Right atrium auricular region (tissue), 2 donors: ENCODE data around the gene RNF220. TPM values are rescaled to one million over a fixed set of nuclear protein-coding genes. Genes with fewer than 3 reads are reported as not detected.
"Not testable (repeated sequence)": the region's sequence is repeated elsewhere in the genome, so short reads cannot be mapped to it uniquely, and the experiment has no call there.

ENCODE experiments used
- DNase-seq: peaks from one replicate; pipeline ENCODE4 v3.0.0-alpha.2; 2019; ENCODE audit warnings: low spot score
- H3K27ac ChIP-seq, 2 donors: fragments of 200-600 bp; sonication (generic); 1 replicate in 1 of 2; 2 replicates in 1 of 2; pipeline ENCODE4 v1.5.1; 2016 to 2019
- H3K27me3 ChIP-seq, 2 donors: fragments of 200-600 bp; sonication (generic); one replicate each; pipeline versions ENCODE4 v1.5.1 to v1.6.0; 2017 to 2019
- H3K36me3 ChIP-seq: fragments of 200-600 bp; sonication (generic); one replicate; pipeline ENCODE4 v1.5.1; 2016
- H3K4me1 ChIP-seq, 2 donors: fragments of 200-600 bp; sonication (generic); one replicate each; pipeline versions ENCODE4 v1.5.1 to v1.6.0; 2017 to 2019
- H3K4me3 ChIP-seq, 2 donors: fragments of 200-600 bp; sonication (generic); 1 replicate in 1 of 2; 2 replicates in 1 of 2; pipeline ENCODE4 v1.5.1; 2017 to 2019; ENCODE audit warnings: mild to moderate bottlenecking in 1 of 2, moderate library complexity in 1 of 2
- H3K9me3 ChIP-seq, 2 donors: fragments of 200-600 bp; sonication (generic); one replicate each; pipeline ENCODE4 v1.5.1; 2019
- CTCF ChIP-seq, 2 donors: fragments of 200-600 bp; sonication (generic); IDR thresholded peaks; one replicate each; pipeline ENCODE4 v1.5.1; 2019; ENCODE audit warnings: antibody characterized with exemption in 2 of 2
- total RNA-seq, 2 donors: library from RNA; depleted of rRNA; stranded (reverse); fragments of >200 nt; gene quantifications; one replicate each; pipeline ENCODE4 v1.1.0, GENCODE V29; 2016

RNF220 gene
- total RNA-seq, 2 donors from 2014 or later: 76.1 to 91.6 TPM

DNA sequence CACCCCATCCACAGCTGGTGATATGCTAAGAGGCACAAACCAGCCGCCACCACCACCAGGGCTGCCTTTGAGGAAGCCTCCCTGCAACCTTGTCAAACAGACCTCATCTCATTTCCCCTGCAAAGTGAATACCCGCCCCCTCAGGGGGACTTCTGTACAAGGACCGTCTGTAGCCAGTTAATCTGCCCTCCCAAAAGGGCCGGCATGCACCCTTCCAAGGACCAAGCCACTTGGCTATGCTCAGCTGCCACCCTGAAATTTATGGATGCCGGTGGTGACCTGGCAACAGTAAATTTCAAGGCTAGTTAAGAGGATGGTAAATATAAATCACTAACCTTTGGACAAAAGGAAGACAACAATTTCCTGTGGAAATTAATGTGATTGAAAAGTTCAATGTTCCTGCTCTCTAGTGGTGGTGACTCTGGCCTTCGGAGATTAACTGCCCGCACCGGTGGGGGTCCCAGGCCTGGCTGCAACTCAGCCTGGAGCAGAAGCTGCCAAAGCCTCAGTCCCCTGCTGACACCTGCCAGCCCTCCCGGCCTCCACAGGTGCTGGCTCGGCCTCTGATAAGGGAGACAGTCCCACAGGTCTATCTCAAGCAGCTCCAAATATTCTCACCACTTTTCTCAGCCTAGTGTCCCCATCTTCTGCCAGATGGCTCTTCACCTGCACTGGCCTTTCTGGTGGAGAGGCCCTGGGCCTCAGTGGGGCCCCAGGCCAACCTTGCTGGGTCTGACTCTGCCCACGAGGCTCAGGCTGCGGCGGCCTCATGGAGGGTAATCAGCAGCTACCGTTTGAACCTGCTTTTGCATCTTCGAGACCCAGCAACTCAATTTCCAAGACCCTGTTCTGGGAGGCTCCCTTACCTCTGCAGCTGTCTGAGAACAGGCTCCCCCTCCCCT, 257.0 kb downstream of the RNF220 start:
- Histone ChIP-seq H3K27me3 (no peaks in the 10 kb centered on the region), H3K36me3 (no peaks in the 10 kb centered on the region), H3K4me1 (peaks cover 0 to 4% of the 10 kb centered on the region in 2 donors), H3K27ac (no peak overlapping the region), H3K4me3 (no peak overlapping the region), H3K9me3 (no peaks in the 10 kb centered on the region)
- DNase-seq: no peak
- TF ChIP-seq CTCF (IDR thresholded peaks at IDR 0.05): no peak

DNA sequence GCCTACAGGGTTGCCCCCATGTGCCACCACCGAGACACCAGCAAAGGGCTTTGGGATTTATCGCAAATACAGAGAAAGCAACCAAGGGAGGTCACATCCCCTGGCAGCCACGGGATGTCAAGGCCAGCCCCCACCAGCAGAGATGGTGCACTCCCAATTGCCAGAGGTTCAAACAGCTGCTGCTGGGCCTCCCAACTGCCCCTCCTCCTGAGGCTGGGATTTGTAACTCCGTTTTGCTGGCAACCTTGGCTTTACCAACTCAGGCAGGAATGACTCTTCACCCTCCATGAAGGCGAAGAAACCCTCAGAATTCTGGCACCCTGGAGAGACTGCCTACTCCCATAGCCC, 257.6 kb downstream of the RNF220 start:
- H3K27me3 ChIP-seq: no peaks in the 10 kb centered on the region
- no peak overlapping the region for H3K27ac ChIP-seq
- no peak for DNase-seq
- no peaks in the 10 kb centered on the region for H3K36me3 ChIP-seq
- peaks cover 0 to 4% of the 10 kb centered on the region in 2 donors for H3K4me1 ChIP-seq
- no peak for TF ChIP-seq CTCF (IDR thresholded peaks at IDR 0.05)
- H3K9me3 ChIP-seq: no peaks in the 10 kb centered on the region
- no peak overlapping the region for H3K4me3 ChIP-seq

DNA sequence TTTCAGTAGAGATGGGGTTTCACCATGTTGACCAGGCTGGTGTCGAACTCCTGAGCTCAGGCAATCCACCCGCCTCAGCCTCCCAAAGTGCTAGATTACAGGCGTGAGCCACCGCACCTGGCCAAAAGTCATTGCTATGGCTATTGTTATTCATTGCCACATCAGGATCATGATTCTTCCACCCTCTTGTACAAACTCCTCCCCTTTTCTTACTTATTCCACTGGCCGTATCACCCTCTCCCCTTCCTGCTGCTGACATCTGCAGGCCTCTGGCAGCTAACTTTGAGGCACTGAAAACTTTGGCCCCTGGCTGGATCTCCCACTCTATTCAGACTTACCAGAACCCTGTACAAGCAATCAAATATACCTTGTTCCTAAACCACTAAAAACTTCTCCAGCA, 258.4 kb downstream of the RNF220 start:
- TF ChIP-seq CTCF (IDR thresholded peaks at IDR 0.05): no peak
- H3K27me3 ChIP-seq: no peaks in the 10 kb centered on the region
- H3K27ac ChIP-seq: no peak overlapping the region
- no peaks in the 10 kb centered on the region for H3K36me3 ChIP-seq
- no peak for DNase-seq
- peaks cover 0 to 4% of the 10 kb centered on the region in 2 donors for H3K4me1 ChIP-seq
- no peaks in the 10 kb centered on the region for H3K9me3 ChIP-seq
- H3K4me3 ChIP-seq: no peak overlapping the region

- DNase-seq: no peak
- no peaks in the 10 kb centered on the region for H3K27me3 ChIP-seq
- H3K9me3 ChIP-seq: no peaks in the 10 kb centered on the region
- peaks cover 0 to 2% of the 10 kb centered on the region in 2 donors for H3K4me1 ChIP-seq
- H3K36me3 ChIP-seq: no peaks in the 10 kb centered on the region
- no peak overlapping the region for H3K27ac ChIP-seq
- no peak for TF ChIP-seq CTCF (IDR thresholded peaks at IDR 0.05)
- no peak overlapping the region for H3K4me3 ChIP-seq
Observed at GRCh38 chr1:44664730-44665370, 259.8 kb downstream of the RNF220 start.

- H3K36me3 ChIP-seq, H3K4me3 ChIP-seq, H3K9me3 ChIP-seq, DNase-seq, H3K27ac ChIP-seq, H3K4me1 ChIP-seq, H3K27me3 ChIP-seq: not testable (repeated sequence)
Observed at GRCh38 chr1:44666719-44667118, 261.7 kb downstream of the RNF220 start.

DNA sequence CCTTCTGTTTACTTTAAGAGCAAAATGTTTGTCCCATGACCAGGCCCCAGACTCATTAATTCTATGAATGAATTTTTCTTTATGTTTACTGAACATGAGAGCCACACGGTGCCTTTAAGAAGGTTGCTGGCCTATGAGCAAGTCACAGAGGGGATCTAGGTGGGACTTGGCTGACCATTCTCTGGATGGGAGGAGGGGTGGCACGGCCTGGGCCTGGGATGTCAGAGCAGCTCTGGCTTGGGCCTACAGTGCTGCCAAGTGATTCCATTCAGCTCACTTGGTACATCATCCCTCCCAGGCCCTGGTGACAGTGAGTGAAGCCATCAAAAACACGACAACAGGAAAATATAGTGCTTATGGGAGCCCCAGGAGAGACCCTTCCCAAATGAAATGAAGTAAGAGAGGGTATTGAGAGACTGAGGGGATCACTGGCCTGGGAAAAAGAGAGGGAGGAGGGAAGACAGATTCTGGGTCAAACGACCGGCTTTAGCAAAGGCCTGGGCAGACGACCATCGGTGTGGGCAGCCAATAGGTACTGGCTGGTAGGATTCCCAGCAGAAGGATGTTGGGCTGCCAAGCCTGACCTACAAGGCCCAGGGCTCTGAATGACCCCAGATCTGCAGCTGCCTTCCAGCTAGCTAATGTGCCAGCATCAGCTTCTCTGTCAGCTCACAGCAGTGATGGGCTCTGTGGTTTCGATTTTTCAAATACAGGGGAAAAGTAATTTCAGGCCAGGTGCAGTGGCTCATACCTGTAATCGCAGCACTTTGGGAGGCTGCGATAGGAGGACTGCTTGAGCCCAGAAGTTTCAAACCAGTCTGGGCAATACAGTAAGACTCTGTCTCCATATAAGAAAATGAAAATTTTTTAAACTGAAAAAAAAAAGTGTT, 265.9 kb downstream of the RNF220 start:
- peaks cover 0 to 31% of the 10 kb centered on the region in 2 donors for H3K4me1 ChIP-seq
- no peak for DNase-seq
- no peak overlapping the region for H3K4me3 ChIP-seq
- no peak for TF ChIP-seq CTCF (IDR thresholded peaks at IDR 0.05)
- H3K9me3 ChIP-seq: no peaks in the 10 kb centered on the region
- no peaks in the 10 kb centered on the region for H3K27me3 ChIP-seq
- no peak overlapping the region for H3K27ac ChIP-seq
- no peaks in the 10 kb centered on the region for H3K36me3 ChIP-seq
